ENCODE results near the gene KIF19.
A peak's percentile ranks its signal among the peaks of the same experiment; 100 is the strongest.

Gene KIF19

DNA sequence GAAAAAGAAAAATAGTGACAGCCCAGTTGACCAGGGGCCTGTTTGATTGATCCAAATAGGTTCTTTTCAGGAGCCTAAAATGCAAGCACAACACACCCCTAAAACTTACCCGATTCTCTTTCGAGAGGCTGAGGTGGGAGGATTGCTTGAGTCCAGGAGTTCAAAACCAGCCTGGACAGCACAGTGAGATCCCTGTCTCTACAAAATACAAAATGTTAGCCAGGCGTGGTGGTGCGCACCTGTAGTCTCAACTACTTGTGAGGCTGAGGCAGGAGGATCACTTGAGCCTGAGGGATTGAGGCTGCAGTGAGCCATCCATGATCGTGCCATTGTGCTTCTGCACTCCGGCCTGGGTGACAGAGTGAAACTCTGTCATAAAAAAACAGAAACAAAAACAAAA, 1.5 kb upstream of the KIF19 start:
- H3K79me1 ChIP-seq (ENCODE audit: low read length), result no peaks in the 10 kb centered on the region
- no peaks in the 10 kb centered on the region for H3K36me3 ChIP-seq (ENCODE audit: control insufficient read depth, insufficient read depth, low read length)
- H4K5ac ChIP-seq (ENCODE audit: low read length), result no peak overlapping the region
- no peak overlapping the region for H3K4me2 ChIP-seq (ENCODE audit: low read length)
- H4K8ac ChIP-seq (ENCODE audit: low read depth, low read length), result no peak overlapping the region
- H3K4me3 ChIP-seq (ENCODE audit: low read length), result no peak overlapping the region
- H3K27me3 ChIP-seq (ENCODE audit: insufficient read depth, low read length, poor library complexity), result peaks cover 5% of the 10 kb centered on the region
- no peak overlapping the region for H3K27ac ChIP-seq (ENCODE audit: low read depth, low read length)
- no peak overlapping the region for H2AK5ac ChIP-seq (ENCODE audit: low read length)
- DNase-seq, result no peak
- no peak overlapping the region for H3K9ac ChIP-seq (ENCODE audit: low read length)
- no peak overlapping the region for H2BK120ac ChIP-seq (ENCODE audit: low read depth, low read length)
- H3K18ac ChIP-seq (ENCODE audit: low read length), result no peak overlapping the region
- H3K23ac ChIP-seq (ENCODE audit: low read length), result no peak overlapping the region
- no CpG with 5 or more reads among the region's 6 CpGs for WGBS (ENCODE audit: extremely low coverage, insufficient coverage, low lambda C conversion rate)
- no peak overlapping the region for H3K56ac ChIP-seq (ENCODE audit: low read length)
- no peak overlapping the region for H2BK5ac ChIP-seq (ENCODE audit: low read length)
- no peak overlapping the region for H2BK15ac ChIP-seq (replicated peaks; ENCODE audit: low read depth)
- H3K79me2 ChIP-seq (ENCODE audit: control insufficient read depth, insufficient read depth, low read length), result no peaks in the 10 kb centered on the region
- H3K4ac ChIP-seq (ENCODE audit: low read depth, low read length), result no peak overlapping the region
- H3K4me1 ChIP-seq (ENCODE audit: control insufficient read depth, low read depth, low read length), result no peaks in the 10 kb centered on the region

DNA sequence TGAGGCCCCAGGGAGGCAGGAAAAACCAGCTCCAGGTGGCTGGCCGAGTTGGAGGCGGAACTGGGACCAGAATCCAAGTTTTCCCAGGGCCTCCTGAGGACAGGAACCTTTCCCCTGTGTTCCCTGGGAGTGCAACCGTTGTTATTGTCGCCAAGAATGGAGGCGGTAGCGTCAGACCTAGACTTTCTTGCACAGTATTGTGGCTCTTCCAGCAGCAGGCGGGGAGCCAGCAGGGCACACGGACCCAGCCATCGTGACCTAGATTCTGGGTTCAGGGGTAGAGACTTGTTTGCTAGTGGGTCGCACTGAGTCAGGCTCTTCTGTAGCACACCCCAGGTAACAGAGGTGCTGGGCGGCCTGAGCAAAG, 667 bp upstream of the KIF19 start:
- Histone ChIP-seq H3K4me1 (ENCODE audit: control insufficient read depth, low read depth, low read length) (no peaks in the 10 kb centered on the region), H3K4me2 (ENCODE audit: low read length) (no peak overlapping the region), H3K18ac (ENCODE audit: low read length) (no peak overlapping the region), H2BK120ac (ENCODE audit: low read depth, low read length) (no peak overlapping the region), H3K27ac (ENCODE audit: low read depth, low read length) (no peak overlapping the region), H2BK5ac (ENCODE audit: low read length) (no peak overlapping the region), H3K9ac (ENCODE audit: low read length) (no peak overlapping the region), H3K79me2 (ENCODE audit: control insufficient read depth, insufficient read depth, low read length) (no peaks in the 10 kb centered on the region), H3K36me3 (ENCODE audit: control insufficient read depth, insufficient read depth, low read length) (no peaks in the 10 kb centered on the region), H3K27me3 (ENCODE audit: insufficient read depth, low read length, poor library complexity) (peaks cover 5% of the 10 kb centered on the region), H3K56ac (ENCODE audit: low read length) (peak overlapping the region; percentile 60), H4K5ac (ENCODE audit: low read length) (no peak overlapping the region), H2AK5ac (ENCODE audit: low read length) (no peak overlapping the region), H2BK15ac (replicated peaks; ENCODE audit: low read depth) (no peak overlapping the region), H3K79me1 (ENCODE audit: low read length) (no peaks in the 10 kb centered on the region), H3K4ac (ENCODE audit: low read depth, low read length) (no peak overlapping the region), H3K4me3 (ENCODE audit: low read length) (no peak overlapping the region), H3K23ac (ENCODE audit: low read length) (no peak overlapping the region), H4K8ac (ENCODE audit: low read depth, low read length) (no peak overlapping the region)
- DNase-seq, result no peak
- WGBS (ENCODE audit: extremely low coverage, insufficient coverage, low lambda C conversion rate), result no CpG with 5 or more reads among the region's 11 CpGs

DNA sequence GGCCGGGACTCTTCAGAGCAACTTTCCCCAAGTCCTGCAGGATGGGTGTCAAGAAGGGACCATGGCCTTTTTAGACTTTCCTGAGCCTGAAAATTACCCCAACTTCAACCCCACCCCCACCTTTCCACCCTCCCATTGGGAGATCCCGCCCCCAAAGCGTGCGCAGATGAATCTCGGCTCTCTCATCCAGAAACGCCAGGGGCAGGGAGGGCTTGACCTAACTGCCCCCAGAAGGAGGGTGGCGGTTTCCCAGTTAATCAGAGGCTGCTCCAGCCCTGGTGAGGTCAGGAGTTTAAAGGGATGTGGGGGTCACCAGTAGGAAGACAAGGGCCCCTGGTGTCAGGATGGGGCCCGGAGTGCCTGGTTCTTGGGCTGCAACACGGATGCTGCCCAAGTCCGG, 480 bp downstream of the KIF19 start:
- H3K56ac ChIP-seq (ENCODE audit: low read length), result peak overlapping the region; percentile 70
- no peak overlapping the region for H2BK15ac ChIP-seq (replicated peaks; ENCODE audit: low read depth)
- no peak overlapping the region for H3K4ac ChIP-seq (ENCODE audit: low read depth, low read length)
- H3K36me3 ChIP-seq (ENCODE audit: control insufficient read depth, insufficient read depth, low read length), result no peaks in the 10 kb centered on the region
- H2AK5ac ChIP-seq (ENCODE audit: low read length), result no peak overlapping the region
- H3K18ac ChIP-seq (ENCODE audit: low read length), result no peak overlapping the region
- no peak overlapping the region for H3K27ac ChIP-seq (ENCODE audit: low read depth, low read length)
- H3K79me1 ChIP-seq (ENCODE audit: low read length), result no peaks in the 10 kb centered on the region
- WGBS (ENCODE audit: extremely low coverage, insufficient coverage, low lambda C conversion rate), result no CpG with 5 or more reads among the region's 10 CpGs
- H3K23ac ChIP-seq (ENCODE audit: low read length), result no peak overlapping the region
- H4K8ac ChIP-seq (ENCODE audit: low read depth, low read length), result no peak overlapping the region
- H3K4me2 ChIP-seq (ENCODE audit: low read length), result peak overlapping the region; percentile 73
- H3K27me3 ChIP-seq (ENCODE audit: insufficient read depth, low read length, poor library complexity), result peaks cover 5% of the 10 kb centered on the region
- H3K9ac ChIP-seq (ENCODE audit: low read length), result peak overlapping the region; percentile 41
- no peaks in the 10 kb centered on the region for H3K4me1 ChIP-seq (ENCODE audit: control insufficient read depth, low read depth, low read length)
- DNase-seq, result no peak
- no peak overlapping the region for H4K5ac ChIP-seq (ENCODE audit: low read length)
- H2BK120ac ChIP-seq (ENCODE audit: low read depth, low read length), result no peak overlapping the region
- H2BK5ac ChIP-seq (ENCODE audit: low read length), result no peak overlapping the region
- no peaks in the 10 kb centered on the region for H3K79me2 ChIP-seq (ENCODE audit: control insufficient read depth, insufficient read depth, low read length)
- H3K4me3 ChIP-seq (ENCODE audit: low read length), result no peak overlapping the region

DNA sequence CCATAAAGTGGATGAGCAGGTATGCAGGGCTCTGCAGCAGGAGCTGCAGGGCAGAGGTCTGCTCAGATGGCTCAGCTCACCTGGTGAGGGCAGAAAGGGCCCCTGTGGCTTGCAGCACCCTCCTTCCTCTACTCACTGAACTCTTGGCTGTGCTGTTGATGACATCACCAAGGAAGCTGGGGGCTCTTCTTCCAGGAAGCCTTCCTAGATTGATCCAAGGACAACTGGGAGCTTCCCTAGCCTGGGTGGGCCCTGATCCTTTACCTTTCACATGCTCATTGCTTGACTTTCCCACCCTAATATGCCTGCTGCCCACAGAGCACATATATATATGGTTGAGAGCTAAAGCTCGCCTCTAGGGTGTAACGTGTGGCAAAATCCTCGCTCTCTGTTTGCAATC, 2.5 kb downstream of the KIF19 start:
- no peaks in the 10 kb centered on the region for H3K36me3 ChIP-seq (ENCODE audit: control insufficient read depth, insufficient read depth, low read length)

DNA sequence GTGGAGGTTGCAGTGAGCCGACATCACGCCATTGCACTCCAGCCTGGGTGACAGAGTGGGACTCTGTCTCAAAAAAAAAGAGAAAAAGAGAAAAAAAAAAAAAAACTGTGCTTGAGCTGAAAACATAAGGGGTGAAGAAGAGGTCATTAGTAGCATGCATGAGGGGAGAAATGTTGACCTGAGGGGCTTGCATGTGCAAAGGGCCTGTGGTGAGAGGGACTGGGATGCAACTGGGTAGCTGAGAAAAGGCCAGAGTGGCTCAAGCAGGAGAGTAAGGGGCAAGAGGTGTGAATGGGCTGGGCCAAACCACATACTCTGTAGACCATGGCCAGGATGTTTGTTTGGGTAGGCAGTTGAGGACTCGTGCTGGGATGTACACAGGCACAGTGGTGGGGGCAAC, 3.4 kb downstream of the KIF19 start:
- no peak overlapping the region for H4K8ac ChIP-seq (ENCODE audit: low read depth, low read length)
- no peak overlapping the region for H3K9ac ChIP-seq (ENCODE audit: low read length)
- H2BK15ac ChIP-seq (replicated peaks; ENCODE audit: low read depth), result no peak overlapping the region
- H3K79me2 ChIP-seq (ENCODE audit: control insufficient read depth, insufficient read depth, low read length), result no peaks in the 10 kb centered on the region
- H3K4ac ChIP-seq (ENCODE audit: low read depth, low read length), result no peak overlapping the region
- H2BK5ac ChIP-seq (ENCODE audit: low read length), result no peak overlapping the region
- H3K4me2 ChIP-seq (ENCODE audit: low read length), result no peak overlapping the region
- H3K4me3 ChIP-seq (ENCODE audit: low read length), result no peak overlapping the region
- WGBS (ENCODE audit: extremely low coverage, insufficient coverage, low lambda C conversion rate), result no CpG with 5 or more reads among the region's 3 CpGs
- H2AK5ac ChIP-seq (ENCODE audit: low read length), result no peak overlapping the region
- no peaks in the 10 kb centered on the region for H3K4me1 ChIP-seq (ENCODE audit: control insufficient read depth, low read depth, low read length)
- H3K79me1 ChIP-seq (ENCODE audit: low read length), result no peaks in the 10 kb centered on the region
- DNase-seq, result no peak
- no peak overlapping the region for H3K23ac ChIP-seq (ENCODE audit: low read length)
- no peak overlapping the region for H2BK120ac ChIP-seq (ENCODE audit: low read depth, low read length)
- H3K27me3 ChIP-seq (ENCODE audit: insufficient read depth, low read length, poor library complexity), result peaks cover 5% of the 10 kb centered on the region
- H3K27ac ChIP-seq (ENCODE audit: low read depth, low read length), result no peak overlapping the region
- no peak overlapping the region for H3K18ac ChIP-seq (ENCODE audit: low read length)
- no peak overlapping the region for H4K5ac ChIP-seq (ENCODE audit: low read length)
- H3K56ac ChIP-seq (ENCODE audit: low read length), result no peak overlapping the region
- no peaks in the 10 kb centered on the region for H3K36me3 ChIP-seq (ENCODE audit: control insufficient read depth, insufficient read depth, low read length)

More for the DNA sequence above, 2.5 kb downstream of the KIF19 start:
- no peak overlapping the region for H2BK120ac ChIP-seq (ENCODE audit: low read depth, low read length)
- H3K4me2 ChIP-seq (ENCODE audit: low read length), result no peak overlapping the region
- H4K5ac ChIP-seq (ENCODE audit: low read length), result no peak overlapping the region
- H3K4me3 ChIP-seq (ENCODE audit: low read length), result no peak overlapping the region
- H3K27me3 ChIP-seq (ENCODE audit: insufficient read depth, low read length, poor library complexity), result peaks cover 5% of the 10 kb centered on the region
- no peaks in the 10 kb centered on the region for H3K4me1 ChIP-seq (ENCODE audit: control insufficient read depth, low read depth, low read length)
- no peak overlapping the region for H3K27ac ChIP-seq (ENCODE audit: low read depth, low read length)
- WGBS (ENCODE audit: extremely low coverage, insufficient coverage, low lambda C conversion rate), result no CpG with 5 or more reads among the region's 3 CpGs
- H4K8ac ChIP-seq (ENCODE audit: low read depth, low read length), result no peak overlapping the region
- H3K56ac ChIP-seq (ENCODE audit: low read length), result no peak overlapping the region
- no peaks in the 10 kb centered on the region for H3K79me2 ChIP-seq (ENCODE audit: control insufficient read depth, insufficient read depth, low read length)
- H3K23ac ChIP-seq (ENCODE audit: low read length), result no peak overlapping the region
- no peaks in the 10 kb centered on the region for H3K79me1 ChIP-seq (ENCODE audit: low read length)
- DNase-seq, result no peak
- H2BK5ac ChIP-seq (ENCODE audit: low read length), result no peak overlapping the region
- H2AK5ac ChIP-seq (ENCODE audit: low read length), result no peak overlapping the region
- no peak overlapping the region for H3K4ac ChIP-seq (ENCODE audit: low read depth, low read length)
- H2BK15ac ChIP-seq (replicated peaks; ENCODE audit: low read depth), result no peak overlapping the region
- no peak overlapping the region for H3K18ac ChIP-seq (ENCODE audit: low read length)
- no peak overlapping the region for H3K9ac ChIP-seq (ENCODE audit: low read length)

DNA sequence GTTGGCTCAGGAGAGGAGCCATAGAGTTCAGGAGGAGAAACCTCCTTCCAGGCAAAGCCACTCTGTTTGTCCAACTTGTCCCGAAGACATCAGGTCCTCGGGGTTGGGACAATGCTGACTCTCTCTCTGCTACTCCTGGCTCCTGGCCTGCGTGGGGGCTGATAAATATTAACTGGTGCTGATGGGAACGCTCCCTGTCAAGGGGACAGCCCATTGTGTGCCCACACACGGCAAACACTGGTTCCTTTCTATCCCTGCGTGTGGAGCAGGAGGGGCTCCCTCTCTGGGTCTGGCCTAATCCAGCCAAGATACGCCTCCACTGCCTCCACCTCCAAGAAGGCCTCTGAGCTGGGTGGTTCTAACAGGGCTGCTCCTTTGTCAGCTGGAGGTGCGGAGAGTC, 4.4 kb downstream of the KIF19 start:
- no peak overlapping the region for H3K56ac ChIP-seq (ENCODE audit: low read length)
- no peak overlapping the region for H3K9ac ChIP-seq (ENCODE audit: low read length)
- H2AK5ac ChIP-seq (ENCODE audit: low read length), result no peak overlapping the region
- peaks cover under 1% of the 10 kb centered on the region for H3K27me3 ChIP-seq (ENCODE audit: insufficient read depth, low read length, poor library complexity)
- no peak overlapping the region for H2BK120ac ChIP-seq (ENCODE audit: low read depth, low read length)
- WGBS (ENCODE audit: extremely low coverage, insufficient coverage, low lambda C conversion rate), result no CpG with 5 or more reads among the region's 8 CpGs
- H3K4me1 ChIP-seq (ENCODE audit: control insufficient read depth, low read depth, low read length), result no peaks in the 10 kb centered on the region
- H3K18ac ChIP-seq (ENCODE audit: low read length), result no peak overlapping the region
- no peak overlapping the region for H3K23ac ChIP-seq (ENCODE audit: low read length)
- H3K79me2 ChIP-seq (ENCODE audit: control insufficient read depth, insufficient read depth, low read length), result no peaks in the 10 kb centered on the region
- no peak overlapping the region for H3K4me3 ChIP-seq (ENCODE audit: low read length)
- no peak overlapping the region for H3K27ac ChIP-seq (ENCODE audit: low read depth, low read length)
- H4K8ac ChIP-seq (ENCODE audit: low read depth, low read length), result no peak overlapping the region
- no peak overlapping the region for H3K4me2 ChIP-seq (ENCODE audit: low read length)
- H3K36me3 ChIP-seq (ENCODE audit: control insufficient read depth, insufficient read depth, low read length), result no peaks in the 10 kb centered on the region
- no peak overlapping the region for H4K5ac ChIP-seq (ENCODE audit: low read length)
- no peaks in the 10 kb centered on the region for H3K79me1 ChIP-seq (ENCODE audit: low read length)
- no peak for DNase-seq
- H2BK5ac ChIP-seq (ENCODE audit: low read length), result no peak overlapping the region
- no peak overlapping the region for H3K4ac ChIP-seq (ENCODE audit: low read depth, low read length)
- H2BK15ac ChIP-seq (replicated peaks; ENCODE audit: low read depth), result no peak overlapping the region
